PC-3 (cell line): Measurements from ENCODE around the gene PPP6R2. TPM values are rescaled to one million over a fixed set of nuclear protein-coding genes. Genes with fewer than 3 reads are reported as not detected.
"Not testable (repeated sequence)": the region's sequence is repeated elsewhere in the genome, so short reads cannot be mapped to it uniquely, and the experiment has no call there.

Experiments used
- ATAC-seq: fragments of 200-7000 bp; cut with Tn5 transposase; 2 replicates; pipeline ENCODE4 v1.9.1; 2020; ENCODE audit warnings: mild to moderate bottlenecking, moderate library complexity
- BruUV-seq: library from RNA; stranded (reverse); fragments of 400-500 nt; replicated peaks from 2 replicates; lab custom pipeline; 2021; lab: Mats Ljungman, UMichigan
- CTCF ChIA-PET: fragments of 300-600 bp; sonication (Branson Sonifier 250); formaldehyde crosslinking; loops from one replicate; lab custom pipeline; 2022; ENCODE audit warnings: antibody characterized with exemption; lab: Charles Lee
- POLR2A ChIA-PET: fragments of 300-600 bp; sonication (Branson Sonifier 250); formaldehyde crosslinking; loops from one replicate; lab custom pipeline; 2022; ENCODE audit warnings: antibody characterized with exemption; ENCODE audit not compliant: unreplicated experiment; lab: Charles Lee
- DNase-seq: peaks from one replicate; pipeline ENCODE4 v3.0.0-alpha.2; 2015
- H2AFZ ChIP-seq: fragments of 300-600 bp; sonication (generic); 2 replicates; pipeline ENCODE4 v1.6.0; 2016; ENCODE audit warnings: antibody characterized with exemption, low read length
- H3F3A ChIP-seq: fragments of 300-600 bp; sonication (generic); one replicate; pipeline ENCODE4 v1.6.0; 2017; ENCODE audit warnings: antibody characterized with exemption, low read length, control low read depth, mild to moderate bottlenecking; ENCODE audit not compliant: unreplicated experiment
- H3K27ac ChIP-seq: fragments of 300-600 bp; sonication (generic); 2 replicates; pipeline ENCODE4 v1.5.1; 2016; ENCODE audit warnings: mild to moderate bottlenecking, low read length
- H3K27me3 ChIP-seq: fragments of 300-600 bp; sonication (generic); 2 replicates; pipeline ENCODE4 v1.6.1; 2016; ENCODE audit warnings: low read length, mixed read lengths
- H3K36me3 ChIP-seq: fragments of 300-600 bp; sonication (generic); 2 replicates; pipeline ENCODE4 v1.6.1; 2016; ENCODE audit warnings: low read depth, mixed run types, low read length, mixed read lengths
- H3K4me1 ChIP-seq: fragments of 300-600 bp; sonication (generic); 2 replicates; pipeline ENCODE4 v1.5.1; 2016; ENCODE audit warnings: low read length; ENCODE audit not compliant: insufficient read depth
- H3K4me2 ChIP-seq: fragments of 300-600 bp; sonication (generic); 2 replicates; pipeline ENCODE4 v1.6.0; 2016; ENCODE audit warnings: low read length
- H3K4me3 ChIP-seq: fragments of 300-600 bp; sonication (generic); 2 replicates; pipeline ENCODE4 v1.5.1; 2016; ENCODE audit warnings: mild to moderate bottlenecking, low read length, mixed read lengths
- H3K79me2 ChIP-seq: fragments of 300-600 bp; sonication (generic); 2 replicates; pipeline ENCODE4 v1.6.1; 2017; ENCODE audit warnings: low read length, mixed read lengths
- H3K9ac ChIP-seq: fragments of 300-600 bp; sonication (generic); 2 replicates; pipeline ENCODE4 v1.6.0; 2016; ENCODE audit warnings: mild to moderate bottlenecking, low read length
- H3K9me2 ChIP-seq: fragments of 300-600 bp; sonication (generic); replicated peaks from 2 replicates; pipeline ENCODE4 v1.6.1; 2016; ENCODE audit warnings: mixed run types, low read length, mixed read lengths
- H3K9me3 ChIP-seq: fragments of 300-600 bp; sonication (generic); 2 replicates; pipeline ENCODE4 v1.6.1; 2016; ENCODE audit warnings: low read length, mixed read lengths
- H4K20me1 ChIP-seq: fragments of 300-600 bp; sonication (generic); 2 replicates; pipeline ENCODE4 v1.6.1; 2016; ENCODE audit warnings: low read length, mixed read lengths
- CTCF ChIP-seq: fragments of 300-600 bp; sonication (generic); conservative IDR thresholded peaks from 2 replicates; pipeline ENCODE4 v1.5.1; 2017; ENCODE audit warnings: antibody characterized with exemption, low read depth, mild to moderate bottlenecking, low read length
- EZH2 ChIP-seq: fragments of 300-600 bp; sonication (generic); IDR thresholded peaks from one replicate; pipeline ENCODE4 v1.6.1; 2017; ENCODE audit warnings: antibody characterized with exemption, mild to moderate bottlenecking, low read length; ENCODE audit not compliant: unreplicated experiment
- EZH2phosphoT487 ChIP-seq: fragments of 300-600 bp; sonication (generic); IDR thresholded peaks from 2 replicates; pipeline ENCODE4 v1.6.1; 2018; ENCODE audit warnings: mild to moderate bottlenecking, antibody characterized with exemption, low read length, borderline replicate concordance
- intact Hi-C: fragments of 100-400 bp; cut with micrococcal nuclease; formaldehyde crosslinking; loops from 2 replicates; pipeline ENCODE4 v1.9.0; 2023
- total RNA-seq: library from RNA; depleted of rRNA; stranded (reverse); fragments of >200 nt; gene quantifications from 2 replicates; pipeline ENCODE4 v1.2.3, GENCODE V29; 2014

PPP6R2 gene
- total RNA-seq, 1 experiment from 2014 or later: 46.2 TPM

GRCh38 chr22:50361688-50362087 is 18.6 kb downstream of the PPP6R2 start:
- Histone ChIP-seq H3K9me3 (no peaks in the 10 kb centered on the region), H3K9ac (no peak overlapping the region), H3K9me2 (no peaks in the 10 kb centered on the region), H3K4me3 (no peak overlapping the region), H3K27ac (no peak overlapping the region), H3K4me1 (no peaks in the 10 kb centered on the region), H3K27me3 (no peaks in the 10 kb centered on the region), H2AFZ (no peak overlapping the region), H3K36me3 (no peaks in the 10 kb centered on the region; the same call in 1 of the 2 replicates), H3K79me2 (peaks cover 92% of the 10 kb centered on the region), H4K20me1 (peaks cover 16% of the 10 kb centered on the region; the same call in 1 of the 2 replicates), H3K4me2 (no peak overlapping the region), H3F3A (no peaks in the 10 kb centered on the region)
- ATAC-seq (no peak), DNase-seq (no peak)
- no peak for TF ChIP-seq CTCF
- TF ChIP-seq EZH2: no peak
- TF ChIP-seq EZH2phosphoT487: no peak
- no TSS peak for BruUV-seq
- CTCF ChIA-PET: no interaction called here
- POLR2A ChIA-PET: no interaction called here
- intact Hi-C loops: no loop called here

- no peak for DNase-seq
Observed at GRCh38 chr22:50363166-50363802, 20.2 kb downstream of the PPP6R2 start.

GRCh38 chr22:50363803-50364194 is 20.7 kb downstream of the PPP6R2 start:
- H3K79me2 ChIP-seq: peaks cover 85% of the 10 kb centered on the region
- H3K4me2 ChIP-seq, H3F3A ChIP-seq, H3K4me3 ChIP-seq, H3K4me1 ChIP-seq, H2AFZ ChIP-seq, DNase-seq, H3K9me3 ChIP-seq, intact Hi-C loops, H3K9me2 ChIP-seq, CTCF ChIA-PET, H3K27ac ChIP-seq, POLR2A ChIA-PET, ATAC-seq, H3K9ac ChIP-seq, BruUV-seq, H3K36me3 ChIP-seq, H3K27me3 ChIP-seq: not testable (repeated sequence)
- H4K20me1 ChIP-seq: peaks cover 12% of the 10 kb centered on the region; the same call in 1 of the 2 replicates

More at GRCh38 chr22:50363166-50363802, 20.2 kb downstream of the PPP6R2 start:
- ATAC-seq: no peak
- CTCF ChIA-PET: no interaction called here
- POLR2A ChIA-PET: no interaction called here
- Histone ChIP-seq H4K20me1 (peaks cover 12% of the 10 kb centered on the region; the same call in 1 of the 2 replicates), H3K4me1 (no peaks in the 10 kb centered on the region), H3K4me3 (no peak overlapping the region), H3K27me3 (no peaks in the 10 kb centered on the region), H3K9me2 (no peaks in the 10 kb centered on the region), H3F3A (no peaks in the 10 kb centered on the region), H3K4me2 (no peak overlapping the region), H3K9ac (no peak overlapping the region), H3K79me2 (peaks cover 90% of the 10 kb centered on the region), H3K27ac (no peak overlapping the region), H2AFZ (no peak overlapping the region), H3K9me3 (no peaks in the 10 kb centered on the region), H3K36me3 (no peaks in the 10 kb centered on the region; the same call in 1 of the 2 replicates)
- TF ChIP-seq EZH2 (no peak), CTCF (no peak), EZH2phosphoT487 (no peak)
- intact Hi-C loops: no loop called here
- no TSS peak for BruUV-seq
